Endothelial cell (in vitro differentiated cells): Measurements from ENCODE around the gene SULT1C2. TPM values are rescaled to one million over a fixed set of nuclear protein-coding genes. Genes with fewer than 3 reads are reported as not detected.

ENCODE experiments used
- DNase-seq: peaks from one replicate; pipeline ENCODE4 v3.0.0; 2021; ENCODE audit warnings: low spot score
- H3K27ac Mint-ChIP-seq: one replicate; pipeline ENCODE4 v1.8.0; 2021; ENCODE audit warnings: mixed read lengths, inconsistent platforms; ENCODE audit not compliant: unreplicated experiment
- H3K27me3 Mint-ChIP-seq: one replicate; pipeline ENCODE4 v1.8.0; 2021; ENCODE audit warnings: mild to moderate bottlenecking, moderate library complexity, mixed read lengths, inconsistent platforms; ENCODE audit not compliant: unreplicated experiment
- H3K36me3 Mint-ChIP-seq: one replicate; pipeline ENCODE4 v1.8.0; 2021; ENCODE audit warnings: mild to moderate bottlenecking, low read depth, mixed read lengths, inconsistent platforms; ENCODE audit not compliant: unreplicated experiment
- H3K4me1 Mint-ChIP-seq: one replicate; pipeline ENCODE4 v1.8.0; 2021; ENCODE audit warnings: mild to moderate bottlenecking, mixed read lengths, inconsistent platforms; ENCODE audit not compliant: unreplicated experiment
- H3K4me3 Mint-ChIP-seq: one replicate; pipeline ENCODE4 v1.8.0; 2021; ENCODE audit warnings: mild to moderate bottlenecking, mixed read lengths, inconsistent platforms; ENCODE audit not compliant: unreplicated experiment
- H3K9me3 Mint-ChIP-seq: one replicate; pipeline ENCODE4 v1.8.0; 2021; ENCODE audit warnings: mixed read lengths, inconsistent platforms; ENCODE audit not compliant: unreplicated experiment
- total RNA-seq: library from RNA; stranded (reverse); fragmentation: NEBNext Ultra II Directional; extraction: Animal tissue kit (Norgen Biotek cat#: 25700); gene quantifications from one replicate; pipeline ENCODE4 v1.2.1, GENCODE V29; 2021; ENCODE audit not compliant: unreplicated experiment
- TF ChIP-seq, protein P1 (sequence below): fragments of 200-600 bp; sonication (generic); IDR thresholded peaks from one replicate; pipeline ENCODE4 v1.5.0; 2021; ENCODE audit warnings: antibody characterized with exemption; ENCODE audit not compliant: unreplicated experiment

Gene SULT1C2
- total RNA-seq, 1 donor from 2014 or later = 0.85 TPM

DNA sequence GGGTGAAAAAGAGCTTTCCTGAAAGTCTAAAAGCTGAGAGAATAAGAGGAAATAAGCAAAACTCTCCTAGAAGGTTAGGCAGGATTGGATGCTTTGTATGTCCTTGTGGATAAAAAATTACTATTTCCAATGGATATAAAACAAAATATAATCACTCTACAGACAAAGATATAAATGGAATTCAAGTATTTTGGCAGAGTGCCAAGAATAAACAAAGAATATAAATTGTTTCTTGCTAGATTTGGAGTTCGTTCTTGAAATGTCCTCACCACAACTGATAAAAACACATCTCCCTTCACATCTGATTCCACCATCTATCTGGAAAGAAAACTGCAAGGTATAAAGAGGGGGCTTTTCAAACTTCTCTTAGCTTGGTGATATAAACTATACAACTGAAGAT lies 35.6 kb upstream of the SULT1C2 start:
- Mint-ChIP-seq H3K27me3 (no peaks in the 10 kb centered on the region), H3K4me3 (no peak overlapping the region)

DNA sequence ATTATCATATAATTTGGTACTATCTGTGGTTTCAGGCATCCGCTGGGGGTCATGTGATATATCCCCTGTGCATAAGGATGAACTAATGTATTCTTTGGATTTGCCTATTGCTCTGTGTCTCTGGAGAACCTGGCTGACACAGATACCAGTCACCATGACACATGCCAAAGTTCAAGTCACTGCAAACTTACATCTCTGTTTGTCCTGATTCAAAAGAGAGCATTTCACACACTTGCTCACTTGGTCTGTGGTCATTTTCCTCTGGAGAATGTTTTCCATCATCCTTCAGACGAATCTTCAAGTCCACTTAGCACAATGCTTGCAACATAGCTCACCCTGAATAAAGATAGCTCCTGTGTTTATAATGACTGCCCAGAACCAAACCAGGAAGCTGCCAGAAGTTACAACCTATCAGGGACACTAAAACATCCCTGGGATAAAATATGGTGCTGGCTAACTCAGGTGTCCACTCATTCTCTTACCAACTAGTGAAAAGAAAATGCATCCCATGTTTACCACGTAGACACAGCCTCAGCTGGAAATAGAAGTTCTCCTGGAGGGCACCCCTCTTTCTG lies 30.9 kb upstream of the SULT1C2 start:
- no peak overlapping the region for H3K27ac Mint-ChIP-seq
- no peak overlapping the region for H3K4me3 Mint-ChIP-seq
- TF ChIP-seq, protein P1, sequence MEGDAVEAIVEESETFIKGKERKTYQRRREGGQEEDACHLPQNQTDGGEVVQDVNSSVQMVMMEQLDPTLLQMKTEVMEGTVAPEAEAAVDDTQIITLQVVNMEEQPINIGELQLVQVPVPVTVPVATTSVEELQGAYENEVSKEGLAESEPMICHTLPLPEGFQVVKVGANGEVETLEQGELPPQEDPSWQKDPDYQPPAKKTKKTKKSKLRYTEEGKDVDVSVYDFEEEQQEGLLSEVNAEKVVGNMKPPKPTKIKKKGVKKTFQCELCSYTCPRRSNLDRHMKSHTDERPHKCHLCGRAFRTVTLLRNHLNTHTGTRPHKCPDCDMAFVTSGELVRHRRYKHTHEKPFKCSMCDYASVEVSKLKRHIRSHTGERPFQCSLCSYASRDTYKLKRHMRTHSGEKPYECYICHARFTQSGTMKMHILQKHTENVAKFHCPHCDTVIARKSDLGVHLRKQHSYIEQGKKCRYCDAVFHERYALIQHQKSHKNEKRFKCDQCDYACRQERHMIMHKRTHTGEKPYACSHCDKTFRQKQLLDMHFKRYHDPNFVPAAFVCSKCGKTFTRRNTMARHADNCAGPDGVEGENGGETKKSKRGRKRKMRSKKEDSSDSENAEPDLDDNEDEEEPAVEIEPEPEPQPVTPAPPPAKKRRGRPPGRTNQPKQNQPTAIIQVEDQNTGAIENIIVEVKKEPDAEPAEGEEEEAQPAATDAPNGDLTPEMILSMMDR = no peak

More for the DNA sequence above, 35.6 kb upstream of the SULT1C2 start:
- no peak for DNase-seq
- Mint-ChIP-seq H3K4me1 (no peaks in the 10 kb centered on the region), H3K36me3 (peaks cover 4% of the 10 kb centered on the region), H3K27ac (no peak overlapping the region), H3K9me3 (no peaks in the 10 kb centered on the region)
- TF ChIP-seq, protein P1 = no peak

DNA sequence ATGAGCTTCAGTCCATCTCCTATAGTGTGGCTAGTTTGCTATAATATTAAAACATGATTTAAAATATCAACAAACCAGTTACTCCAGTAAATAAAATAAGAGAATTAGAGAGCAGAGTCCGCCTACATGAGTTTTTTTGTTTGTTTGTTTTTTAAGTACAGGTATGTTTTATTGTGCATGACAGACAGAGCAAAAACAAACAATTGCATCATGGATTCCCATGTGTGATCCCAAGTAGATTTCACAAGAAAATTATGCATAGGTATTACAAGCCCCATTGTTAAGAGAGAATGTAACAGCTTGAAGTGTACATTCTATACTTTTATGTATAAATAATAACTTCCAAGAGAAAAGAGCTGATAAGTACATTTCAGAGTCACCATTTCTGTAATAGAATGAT lies 27.9 kb upstream of the SULT1C2 start:
- Mint-ChIP-seq H3K4me3 (no peak overlapping the region), H3K27me3 (no peaks in the 10 kb centered on the region), H3K4me1 (peaks cover 6% of the 10 kb centered on the region), H3K9me3 (no peaks in the 10 kb centered on the region), H3K27ac (no peak overlapping the region), H3K36me3 (no peaks in the 10 kb centered on the region)
- no peak for DNase-seq
- TF ChIP-seq, protein P1 = no peak

More for the DNA sequence above, 30.9 kb upstream of the SULT1C2 start:
- peaks cover 3% of the 10 kb centered on the region for H3K4me1 Mint-ChIP-seq
- H3K9me3 Mint-ChIP-seq = no peaks in the 10 kb centered on the region
- no peak for DNase-seq
- H3K27me3 Mint-ChIP-seq = no peaks in the 10 kb centered on the region
- peaks cover 4% of the 10 kb centered on the region for H3K36me3 Mint-ChIP-seq

DNA sequence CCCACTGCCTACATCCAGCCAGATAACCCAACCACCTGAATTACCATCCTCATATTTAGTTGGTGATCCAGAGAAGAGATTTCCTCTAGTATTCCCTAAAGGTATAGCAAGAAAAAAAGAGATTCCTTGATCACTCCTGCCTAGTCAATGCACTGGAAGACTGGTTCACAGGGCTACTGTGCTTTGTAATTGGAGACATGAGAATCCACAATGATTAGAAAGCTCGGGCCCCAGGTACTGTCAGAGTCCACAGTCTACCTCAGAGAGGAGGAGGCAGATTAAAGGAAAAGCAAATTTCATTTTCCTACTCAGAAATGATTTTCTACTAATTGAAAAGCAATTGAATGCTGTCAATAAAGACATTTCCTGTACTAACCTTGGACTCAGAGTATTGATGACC lies 26.7 kb upstream of the SULT1C2 start:
- TF ChIP-seq, protein P1 = no peak
- H3K27me3 Mint-ChIP-seq = no peaks in the 10 kb centered on the region
- no peak overlapping the region for H3K4me3 Mint-ChIP-seq
- H3K27ac Mint-ChIP-seq = no peak overlapping the region
- H3K4me1 Mint-ChIP-seq = peaks cover 6% of the 10 kb centered on the region
- no peaks in the 10 kb centered on the region for H3K36me3 Mint-ChIP-seq
- no peak for DNase-seq
- no peaks in the 10 kb centered on the region for H3K9me3 Mint-ChIP-seq

DNA sequence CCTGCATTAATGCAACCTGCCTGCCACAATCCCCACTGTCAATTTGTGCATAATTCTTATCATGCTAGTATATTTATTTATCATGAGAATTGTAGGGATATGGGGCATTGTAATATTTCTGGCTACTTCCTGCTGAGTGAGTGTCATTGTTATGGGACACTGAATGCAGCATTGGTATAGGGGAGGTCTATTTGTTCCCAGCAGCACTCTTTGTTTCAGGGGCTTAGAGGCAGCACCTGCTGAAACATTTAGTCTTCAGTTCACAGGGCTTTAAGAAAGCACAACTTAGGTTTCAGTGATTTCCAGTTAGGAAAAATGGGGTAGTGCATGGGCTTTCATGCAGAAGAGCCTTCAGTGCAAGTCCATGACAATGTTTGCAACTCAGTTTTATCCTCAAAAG lies 25.3 kb upstream of the SULT1C2 start:
- TF ChIP-seq, protein P1 = no peak
- no peak overlapping the region for H3K4me3 Mint-ChIP-seq
- H3K27me3 Mint-ChIP-seq = no peaks in the 10 kb centered on the region
- H3K4me1 Mint-ChIP-seq = peaks cover 6% of the 10 kb centered on the region
- DNase-seq = no peak
- H3K27ac Mint-ChIP-seq = no peak overlapping the region
- no peaks in the 10 kb centered on the region for H3K9me3 Mint-ChIP-seq
- no peaks in the 10 kb centered on the region for H3K36me3 Mint-ChIP-seq
